ENCODE measurements around the gene USP31. TPM values are rescaled to one million over a fixed set of nuclear protein-coding genes. Genes with fewer than 3 reads are reported as not detected.
A peak's percentile ranks its signal among the peaks of the same experiment; 100 is the strongest.

The USP31 gene
- total and polyA plus RNA-seq, 2 of the 13 experiments (the other 11 are each of a cell fraction or from before 2014, with no cell fraction given) = 22.5 to 23.3 TPM

GRCh38 chr16:23141959-23142740, 7.1 kb downstream of the USP31 start (continued):
- TF ChIP-seq ZNF616 (CRISPR knock-in tag; IDR thresholded peaks at IDR 0.05; ENCODE audit: low read depth) (0 out of 2 replicates have a peak, but pooled peaks have one; percentile 28), ZC3H13 (CRISPR knock-in tag; IDR thresholded peaks at IDR 0.05) (no peak), ATAD3A (CRISPR knock-in tag; IDR thresholded peaks at IDR 0.05) (no peak), THAP9 (CRISPR knock-in tag; IDR thresholded peaks at IDR 0.05; ENCODE audit: borderline replicate concordance) (no peak), HNRNPK (IDR thresholded peaks at IDR 0.05; ENCODE audit: low read depth, low read length, poor library complexity, severe bottlenecking) (no peak)

GRCh38 chr16:23141500-23141899, 7.8 kb downstream of the USP31 start:
- DNase-seq (ENCODE audit: low spot score) (no peak), ATAC-seq (no peak), FAIRE-seq (no peak)
- Histone ChIP-seq H3K4me3 (replicated peaks in 1 of 3; ENCODE audit: insufficient read depth in 1 of 3, low read depth in 2 of 3, low read length in 3 of 3) (peak overlapping the region in 2 of 3 experiments; percentile 38 to 65; a peak in 3 of 6 replicates), H3K27me3 (ENCODE audit: control insufficient read depth in 1 of 2, insufficient read depth in 2 of 2, low read length in 2 of 2) (no peaks in the 10 kb centered on the region), H3K36me3 (replicated peaks in 1 of 2; ENCODE audit: control insufficient read depth in 1 of 2, insufficient read depth in 2 of 2, low read length in 2 of 2) (no peaks in the 10 kb centered on the region; a peak in 1 of 5 replicates), H3K4me2 (ENCODE audit: low read depth, low read length) (peak overlapping the region; percentile 90), H3K79me2 (ENCODE audit: insufficient read depth, low read length) (peaks cover 100% of the 10 kb centered on the region), H4K20me1 (ENCODE audit: insufficient read depth, low read length) (peaks cover 14% of the 10 kb centered on the region), H3K9me3 (ENCODE audit: low read length) (no peaks in the 10 kb centered on the region), H3K27ac (ENCODE audit: extremely low read length, insufficient read depth, low read length) (peak overlapping the region; percentile 81), H3K9ac (ENCODE audit: insufficient read depth, low read depth, low read length) (peak overlapping the region; percentile 61), H2AFZ (ENCODE audit: low read length) (no peak overlapping the region), H3K4me1 (ENCODE audit: insufficient read depth, low read length) (peaks cover 88% of the 10 kb centered on the region)
- in situ Hi-C loops (cut with HindIII; ENCODE audit: extremely low pct_ligation_motif_present, low pct_unique_long_range_greater_than_20kb) (loop anchor here (5.0 to 10.0 kb wide), 2 partner anchors 34 to 57 kb away; no protein-coding TSS in a partner anchor), intact Hi-C loops (cut with micrococcal nuclease; ENCODE audit: unreplicated experiment) (loop anchor here (2.0 to 5.0 kb wide), 2 partner anchors 15 to 49 kb away; no protein-coding TSS in a partner anchor)
- POLR2A ChIA-PET = interaction anchor here (0.8 to 3.9 kb wide), 6 partner anchors 9 to 48 kb away, joined by 3 to 22 read pairs (median 12); no protein-coding TSS in a partner anchor
- no TSS peak for BruUV-seq (replicated peaks)
- 91% methylated on average over 6 of the region's 6 CpGs for WGBS (ENCODE audit: low lambda C conversion rate)
- CTCF ChIA-PET (ENCODE audit: low intra/inter-chr PET ratio, low total read pairs) = no interaction called here
- TF ChIP-seq MAFF (IDR thresholded peaks at IDR 0.05; ENCODE audit: low read depth, low read length) (peak; percentile 49; the same call in 1 of the 2 replicates), ZNF883 (CRISPR knock-in tag; IDR thresholded peaks at IDR 0.05; ENCODE audit: not compliant biosample characterization) (peak; percentile 37), ZSCAN12 (CRISPR knock-in tag; IDR thresholded peaks at IDR 0.05) (0 out of 2 replicates have a peak, but pooled peaks have one; percentile 60), ZNF598 (CRISPR knock-in tag; IDR thresholded peaks at IDR 0.05; ENCODE audit: borderline replicate concordance) (peak; percentile 70; the same call in 1 of the 2 replicates), AHDC1 (CRISPR knock-in tag; IDR thresholded peaks at IDR 0.05; ENCODE audit: borderline replicate concordance) (0 out of 2 replicates have a peak, but pooled peaks have one; percentile 2)

All from HepG2 (cell line).